ENCODE results near the gene TNFRSF4.

The TNFRSF4 gene

DNA sequence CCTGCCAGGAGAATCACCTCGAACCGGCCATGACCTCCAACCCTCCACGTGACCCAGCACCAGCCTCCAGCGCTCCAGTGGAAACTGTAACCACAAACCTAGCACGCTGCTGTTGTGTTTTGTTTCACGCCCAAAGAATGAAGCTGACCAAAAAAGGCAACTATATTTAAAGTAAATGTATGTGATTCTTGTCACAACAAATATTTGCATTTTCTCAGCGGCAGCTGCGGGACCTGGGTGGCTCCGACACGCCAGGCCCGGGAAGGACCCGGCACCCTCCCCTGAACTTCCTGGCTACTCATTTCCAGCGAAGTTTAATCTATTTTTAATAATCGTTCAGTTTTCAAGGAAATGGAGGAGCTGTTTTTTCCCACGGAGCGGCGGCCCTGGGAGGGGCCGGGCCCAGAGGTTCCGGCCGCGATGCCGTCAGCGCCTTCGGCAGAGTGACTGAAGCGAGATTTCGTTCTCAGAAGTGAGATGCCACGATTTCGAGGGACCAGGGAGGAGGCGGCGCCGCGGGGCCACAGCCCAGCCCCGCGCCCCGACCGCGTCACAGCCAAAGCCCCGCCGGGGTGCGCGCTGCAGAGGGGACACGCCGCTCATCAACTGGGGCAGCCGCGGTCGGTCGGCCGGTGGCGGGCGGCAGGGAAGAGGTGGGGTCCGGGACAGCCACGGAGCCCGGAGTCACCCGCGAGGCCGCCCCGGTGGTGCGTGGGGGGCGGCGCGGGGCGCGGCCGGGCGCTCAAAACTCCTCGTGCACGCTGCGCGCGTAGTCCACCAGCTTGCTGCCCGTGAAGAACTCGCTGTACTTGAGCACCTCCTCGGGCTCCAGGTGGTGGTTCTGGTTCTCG lies 3.0 kb upstream of the TNFRSF4 start:
- no peak for DNase-seq

DNA sequence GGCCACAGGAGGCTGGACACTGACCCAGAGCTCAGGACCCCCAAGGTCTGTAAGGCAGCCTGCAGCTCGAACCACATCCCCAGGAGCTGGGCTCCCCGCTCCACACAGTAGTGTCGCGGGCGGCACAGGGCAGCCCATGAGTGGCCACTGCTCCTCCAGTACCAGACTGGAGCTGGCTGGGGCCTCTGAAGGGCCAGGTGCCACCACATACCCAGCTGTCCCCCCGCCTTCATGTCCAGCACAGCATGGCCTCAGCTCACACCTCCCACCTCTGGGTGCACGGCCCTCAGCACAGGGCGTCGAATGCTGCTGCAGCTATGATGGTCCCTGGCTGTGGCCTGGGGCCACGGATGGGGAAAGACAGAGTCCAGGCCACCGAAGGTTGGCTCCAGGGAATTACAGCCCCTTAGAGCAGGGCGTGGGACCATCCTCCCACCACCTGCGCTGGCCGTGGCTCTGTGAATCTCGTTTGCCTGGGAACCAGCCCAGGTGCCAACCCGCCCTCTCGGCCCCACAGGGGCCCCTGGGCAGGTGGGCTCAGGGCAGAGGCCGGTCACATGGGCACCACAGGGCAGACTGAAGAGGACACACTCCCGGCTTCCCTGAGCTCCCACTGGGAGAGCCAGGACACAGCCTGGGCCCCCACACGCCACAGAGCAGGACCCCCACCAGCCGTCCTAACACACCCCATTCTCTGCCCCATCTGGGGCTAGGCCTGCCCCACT lies 2.1 kb upstream of the TNFRSF4 start:
- no peak for DNase-seq

DNA sequence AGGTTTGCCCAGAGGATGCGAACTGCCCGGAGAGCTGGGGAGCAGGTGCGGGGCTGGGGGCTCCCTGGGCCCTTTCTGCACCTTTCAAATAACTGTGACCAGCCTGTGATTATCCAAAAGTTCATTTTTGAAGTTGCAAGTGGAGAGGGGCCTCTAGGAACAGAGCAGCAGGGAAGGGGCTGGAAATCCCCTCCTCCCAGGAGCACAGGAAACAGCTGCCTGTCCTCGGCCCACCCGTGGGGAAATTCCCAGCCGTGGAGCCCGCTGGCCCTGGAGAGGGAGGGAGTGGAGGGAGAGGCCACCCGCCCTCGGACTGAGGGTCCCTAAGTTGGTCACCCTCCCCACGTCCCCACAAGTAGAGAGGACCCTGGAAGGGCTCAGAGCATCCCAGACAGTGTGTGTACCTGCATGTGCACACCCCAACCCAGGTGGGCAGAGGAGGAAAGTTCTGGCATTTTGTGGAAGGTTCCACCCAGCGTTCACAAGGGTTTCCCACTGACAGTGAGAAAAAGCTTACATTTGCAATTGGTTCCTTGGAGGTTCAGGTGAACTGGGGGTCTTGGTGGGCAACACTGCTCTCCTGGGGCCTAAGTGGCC lies 1.2 kb upstream of the TNFRSF4 start:
- no peak for DNase-seq

DNA sequence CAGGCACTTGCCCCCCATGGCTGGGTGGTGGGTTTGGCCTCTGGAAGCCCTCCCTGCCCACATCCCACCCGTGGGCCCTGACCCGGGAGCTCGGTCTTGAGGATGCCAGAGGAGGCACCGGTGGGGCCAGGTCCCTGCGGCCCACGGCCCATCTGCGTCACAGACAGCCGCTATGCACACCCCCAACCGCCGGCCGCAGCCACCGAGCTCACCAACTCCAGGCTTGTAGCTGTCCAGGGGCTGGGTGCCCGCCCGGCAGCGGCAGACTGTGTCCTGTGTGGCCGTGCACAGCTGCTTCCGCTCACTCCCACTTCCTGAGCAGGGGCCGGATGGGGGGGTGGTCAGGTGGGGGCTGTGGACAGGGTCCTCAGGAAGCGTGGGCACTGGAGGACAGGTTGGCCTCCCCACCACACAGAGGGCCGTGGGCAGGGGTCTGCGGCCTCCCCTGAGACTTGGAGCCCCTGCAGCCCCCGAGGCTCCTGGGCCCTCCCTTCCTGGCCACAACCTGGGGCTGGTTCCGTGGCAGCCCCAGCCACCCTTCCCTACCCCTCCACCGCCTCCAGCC lies 1.1 kb downstream of the TNFRSF4 start:
- DNase-seq = no peak

DNA sequence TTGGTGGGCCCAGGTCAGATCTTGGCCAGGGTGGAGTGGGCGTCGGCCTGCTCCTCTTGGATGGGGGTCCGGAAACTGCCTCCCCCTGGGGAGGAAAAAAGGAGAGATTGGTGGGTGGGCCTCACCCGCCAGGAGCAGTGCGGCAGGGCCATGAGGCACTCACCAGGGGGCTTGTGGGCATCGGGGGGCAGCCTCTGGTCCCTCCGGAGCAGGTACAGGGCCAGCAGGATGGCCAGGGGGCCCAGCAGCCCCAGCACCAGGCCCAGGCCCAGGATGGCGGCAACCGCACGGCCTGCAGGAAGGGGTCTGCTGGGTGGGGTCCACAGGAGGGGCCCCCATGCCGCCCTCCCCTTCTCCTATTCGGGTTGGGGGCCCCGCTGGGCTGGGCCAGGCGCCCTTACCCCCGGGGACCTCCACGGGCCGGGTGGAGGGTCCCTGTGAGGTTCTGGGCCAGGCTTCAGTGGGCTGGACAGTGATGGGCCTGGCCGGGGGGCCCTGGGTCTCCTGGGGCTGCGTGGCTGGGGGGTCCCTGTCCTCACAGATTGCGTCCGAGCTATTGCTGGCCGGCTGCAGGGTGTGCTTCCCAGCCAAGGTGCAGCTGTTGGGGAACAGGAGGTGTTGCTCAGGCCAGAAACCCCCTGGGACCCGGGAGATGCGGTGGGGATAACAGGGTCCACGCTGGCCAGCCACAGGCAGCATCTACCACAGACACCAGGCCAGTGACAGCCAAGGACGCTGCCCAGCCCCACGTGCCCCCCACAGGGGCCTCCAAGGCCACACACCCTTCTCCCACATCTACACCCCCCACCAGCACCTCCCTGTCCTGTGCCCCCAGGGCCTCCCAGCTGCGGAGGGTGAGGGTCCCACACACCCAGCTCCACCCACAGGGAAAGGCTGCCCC lies 2.2 kb downstream of the TNFRSF4 start:
- no peak for DNase-seq

DNA sequence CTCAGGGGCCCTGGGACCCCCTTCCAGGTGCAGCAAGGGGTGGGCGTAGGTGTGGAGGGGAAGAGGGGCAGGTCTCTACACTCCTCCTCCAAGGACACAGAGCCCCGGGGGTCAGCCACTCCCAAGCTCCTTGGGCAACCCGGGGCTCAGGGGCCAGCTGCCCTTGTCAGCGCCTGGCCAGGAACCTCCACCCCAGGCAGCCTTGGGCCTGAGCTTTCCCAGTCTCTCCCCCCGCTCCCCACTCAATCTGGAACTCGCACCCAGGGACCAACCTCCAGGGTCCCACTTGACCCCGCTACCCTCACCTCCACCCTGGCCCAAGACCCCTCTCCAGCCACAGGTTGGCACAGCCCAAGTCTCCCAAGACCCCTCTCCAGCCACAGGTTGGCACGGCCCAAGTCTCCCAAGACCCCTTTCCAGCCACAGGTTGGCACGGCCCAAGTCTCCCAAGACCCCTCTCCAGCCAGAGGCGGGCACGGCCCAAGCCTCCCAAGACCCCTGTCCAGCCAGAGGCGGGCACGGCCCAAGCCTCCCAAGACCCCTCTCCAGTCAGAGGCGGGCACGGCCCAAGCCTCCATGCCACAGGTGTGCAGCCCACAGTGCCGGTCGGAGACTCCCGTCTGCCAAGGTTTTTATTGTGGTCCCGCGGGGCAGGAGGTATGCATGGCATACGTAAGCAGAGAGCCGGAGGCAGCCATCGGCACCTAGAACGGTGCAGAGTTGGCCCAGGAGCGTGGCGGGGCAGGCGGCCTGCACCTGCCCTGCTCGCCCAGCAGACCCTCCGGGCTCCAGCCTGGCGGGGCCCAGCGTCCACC lies 3.0 kb downstream of the TNFRSF4 start:
- DNase-seq = no peak

DNA sequence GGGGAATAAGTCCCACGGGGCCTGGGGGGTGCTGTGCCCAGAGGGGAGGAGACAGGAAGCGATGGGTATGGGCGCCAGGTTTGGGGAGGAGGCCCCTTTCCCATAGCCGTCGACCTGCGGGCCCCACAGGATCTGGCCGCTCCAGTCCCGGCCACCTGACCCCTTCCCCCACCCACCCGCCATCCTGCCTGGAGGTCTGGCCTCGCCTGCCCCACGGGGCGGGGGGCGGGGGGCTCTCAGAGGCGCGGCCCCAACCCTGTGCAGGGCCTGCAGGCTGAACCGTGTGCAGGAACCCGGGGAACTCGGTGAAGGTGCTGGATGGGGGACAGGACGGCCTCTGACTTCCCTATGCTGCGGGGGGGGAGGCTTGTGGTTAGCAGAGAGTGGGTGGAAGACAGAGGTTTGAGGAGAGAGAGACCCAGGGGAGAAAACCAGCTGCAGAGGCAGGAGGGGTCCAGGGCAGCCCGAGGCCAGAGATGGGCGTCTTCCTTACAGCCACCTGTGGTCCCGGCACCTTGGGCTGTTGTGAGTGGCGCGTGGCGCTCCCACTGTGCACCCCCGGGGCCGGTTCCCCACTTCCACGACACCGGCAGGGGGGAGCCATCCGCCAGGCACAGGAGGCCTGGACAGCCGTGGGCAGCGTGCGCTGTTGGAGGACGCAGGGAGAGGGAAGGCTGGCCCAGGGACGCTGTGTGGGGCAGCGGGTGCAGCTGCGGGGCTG lies 5.1 kb downstream of the TNFRSF4 start:
- DNase-seq = no peak

DNA sequence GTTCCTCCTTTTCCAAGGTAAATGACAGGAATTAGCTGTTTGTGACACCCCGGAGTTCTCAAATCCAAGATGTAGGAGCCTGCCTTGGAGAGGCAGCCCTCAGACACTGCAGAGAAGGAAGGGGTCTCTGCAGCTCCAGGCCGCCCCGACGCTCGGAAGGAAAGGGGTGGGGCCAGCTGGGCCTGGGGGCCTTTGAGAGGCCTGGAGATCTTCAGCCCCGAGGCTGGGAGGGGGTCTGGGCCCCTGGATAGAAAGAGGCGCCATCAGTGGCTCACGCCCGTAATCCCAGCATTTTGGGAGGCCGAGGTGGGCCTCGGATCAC lies 6.4 kb downstream of the TNFRSF4 start:
- no peak for DNase-seq

DNA sequence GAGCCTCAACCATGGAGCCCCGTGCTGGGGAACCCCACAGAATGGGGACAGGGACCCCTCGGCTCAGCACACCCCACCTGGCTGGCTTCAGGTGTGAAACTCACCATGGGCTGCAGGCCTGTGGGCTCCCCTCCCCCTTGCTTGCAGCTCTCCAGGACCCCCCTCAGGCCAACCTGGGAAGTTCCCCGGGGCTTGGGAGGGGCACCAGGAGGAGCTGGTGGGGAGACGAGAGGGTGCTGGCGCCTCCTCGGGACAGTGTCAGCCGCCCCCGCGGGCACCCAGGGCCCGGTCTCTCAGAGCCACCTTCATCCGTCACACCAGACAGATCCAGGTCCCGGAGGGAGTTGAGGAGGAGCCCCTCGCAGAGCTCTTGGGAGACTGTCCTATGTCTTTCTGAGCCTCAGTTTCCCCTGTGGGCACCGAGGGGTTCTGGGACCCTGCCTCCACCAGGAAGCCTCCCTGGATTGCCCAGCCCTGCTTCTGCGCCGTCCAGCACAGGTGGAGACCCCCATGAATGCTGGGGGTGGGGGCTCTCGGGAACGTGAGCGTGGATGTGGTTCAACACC lies 6.9 kb downstream of the TNFRSF4 start:
- DNase-seq = no peak

DNA sequence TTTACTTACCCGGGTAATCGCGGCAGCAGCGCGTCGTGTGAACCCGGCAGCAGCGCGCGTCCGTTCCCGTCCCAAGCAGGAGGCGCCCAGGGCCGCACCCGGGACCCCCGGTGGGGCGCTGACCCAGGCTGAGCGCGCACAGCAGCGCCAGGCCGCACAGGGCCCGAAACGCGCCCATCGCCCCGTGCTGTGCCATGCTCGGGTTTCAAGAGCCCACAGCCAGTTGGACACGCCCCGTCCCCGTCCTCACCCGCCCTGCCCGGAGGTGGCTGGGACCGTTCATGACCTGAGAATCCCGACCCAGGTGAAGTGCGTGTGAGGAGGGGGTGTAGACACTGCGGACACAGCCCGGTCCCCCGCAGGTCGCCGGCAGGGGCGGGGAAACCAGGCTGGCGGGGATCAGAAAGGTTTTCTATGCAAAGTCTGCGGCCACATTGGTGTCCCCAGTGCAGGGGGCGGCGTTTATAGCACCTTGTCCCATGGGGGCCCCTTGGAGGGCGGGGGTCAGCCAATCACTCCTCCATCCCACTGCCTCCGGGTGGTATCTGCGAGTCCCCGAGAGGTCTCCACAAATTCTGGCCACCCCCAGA lies 7.5 kb downstream of the TNFRSF4 start, which contains the start of gene TNFRSF18:
Gene TNFRSF18, minus strand, starts transcription at position 217 of the 590 bp plus-strand sequence. Its CDS starts 21 bp downstream, at position 196.
- no peak for DNase-seq

DNA sequence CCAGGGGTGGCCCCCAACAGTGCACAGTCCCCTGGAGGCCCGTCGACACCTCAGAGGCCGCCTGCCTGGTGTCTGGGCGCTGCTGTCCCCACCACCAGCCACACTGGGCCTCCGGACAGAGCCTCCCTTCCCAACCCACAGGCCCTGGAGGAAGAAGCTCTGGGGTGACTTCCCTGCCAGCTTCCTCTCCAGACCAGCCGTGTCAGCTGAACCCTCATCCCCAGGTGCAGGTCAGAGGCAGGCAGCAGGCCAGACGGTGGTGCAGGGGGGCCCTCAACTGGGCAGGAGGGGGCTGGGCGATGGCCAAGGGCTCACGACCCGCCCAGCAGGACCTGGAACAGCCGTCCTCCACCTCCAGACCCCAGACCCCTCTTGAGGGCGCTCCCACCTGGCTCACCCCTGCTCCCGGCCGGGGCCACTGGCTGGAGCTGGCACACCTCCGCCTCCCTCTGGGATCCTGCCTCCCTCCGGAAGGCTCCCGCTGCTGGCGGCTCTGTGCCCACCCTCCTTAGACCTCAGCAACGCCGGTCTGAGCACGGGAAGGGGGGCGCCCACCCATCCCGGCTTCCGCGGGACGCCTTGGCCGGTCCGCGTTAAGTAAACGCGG lies 8.1 kb downstream of the TNFRSF4 start:
- DNase-seq = no peak

DNA sequence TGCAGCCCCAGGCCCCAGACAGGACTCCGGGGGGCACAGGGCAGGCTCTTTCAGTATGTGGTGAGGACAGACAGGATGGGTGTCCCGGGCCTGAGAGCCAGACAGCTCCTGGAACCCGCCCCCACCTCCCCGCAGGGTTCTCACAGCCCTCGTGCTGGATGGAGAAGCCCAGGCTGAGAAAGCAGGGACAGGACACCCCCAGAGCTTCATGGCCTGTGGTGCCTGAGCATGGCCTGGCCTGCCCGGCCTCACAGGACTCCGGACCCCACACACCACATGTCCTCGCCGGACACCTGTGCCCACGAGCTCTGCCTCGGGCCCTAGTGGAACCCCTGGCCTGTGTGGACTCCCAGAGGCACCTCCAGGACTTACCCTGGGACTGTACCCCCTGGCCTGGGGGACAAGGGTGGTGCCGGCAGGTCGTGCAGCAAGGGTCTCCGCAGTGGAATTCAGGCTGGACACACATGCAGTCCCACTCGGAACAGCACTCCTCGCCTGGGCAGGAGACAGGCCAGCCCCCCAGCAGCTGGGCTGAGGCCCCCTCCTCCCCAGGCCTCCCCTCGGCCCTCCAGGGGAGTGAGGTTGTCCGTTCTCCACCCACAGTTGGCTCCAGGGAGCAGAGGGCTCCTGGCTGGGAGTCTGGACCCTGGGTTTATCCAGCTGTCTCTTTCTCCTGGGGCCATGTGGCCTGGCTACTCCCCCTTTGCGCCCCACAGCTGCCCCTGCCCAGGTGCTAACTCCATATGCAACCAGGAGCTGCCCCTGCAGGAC lies 8.8 kb downstream of the TNFRSF4 start:
- DNase-seq = no peak

DNA sequence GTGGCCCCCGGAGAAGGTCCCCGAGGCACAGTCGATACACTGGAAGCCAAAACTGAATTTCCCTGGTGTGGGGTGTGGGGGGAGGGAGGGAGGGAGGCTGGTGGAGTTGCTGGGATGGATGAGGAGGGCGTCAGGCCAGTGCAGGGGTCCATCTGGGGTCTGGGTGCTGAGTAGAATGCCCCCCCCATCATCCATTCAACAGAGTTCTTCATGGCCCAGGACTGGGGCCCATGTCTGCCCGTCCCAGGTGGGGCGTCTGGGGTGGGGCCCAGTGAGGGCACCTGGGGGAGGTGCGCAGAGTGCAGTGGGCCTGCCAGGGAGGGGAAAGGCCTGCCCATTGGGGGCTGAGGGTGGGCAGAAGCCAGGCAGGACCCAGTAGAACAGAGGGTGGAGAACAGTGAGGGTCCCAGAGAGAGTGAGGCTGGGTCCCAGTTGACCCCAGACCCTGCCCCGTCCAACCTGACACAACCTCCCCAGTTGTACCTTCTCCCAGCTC lies 9.5 kb downstream of the TNFRSF4 start:
- no peak for DNase-seq

DNA sequence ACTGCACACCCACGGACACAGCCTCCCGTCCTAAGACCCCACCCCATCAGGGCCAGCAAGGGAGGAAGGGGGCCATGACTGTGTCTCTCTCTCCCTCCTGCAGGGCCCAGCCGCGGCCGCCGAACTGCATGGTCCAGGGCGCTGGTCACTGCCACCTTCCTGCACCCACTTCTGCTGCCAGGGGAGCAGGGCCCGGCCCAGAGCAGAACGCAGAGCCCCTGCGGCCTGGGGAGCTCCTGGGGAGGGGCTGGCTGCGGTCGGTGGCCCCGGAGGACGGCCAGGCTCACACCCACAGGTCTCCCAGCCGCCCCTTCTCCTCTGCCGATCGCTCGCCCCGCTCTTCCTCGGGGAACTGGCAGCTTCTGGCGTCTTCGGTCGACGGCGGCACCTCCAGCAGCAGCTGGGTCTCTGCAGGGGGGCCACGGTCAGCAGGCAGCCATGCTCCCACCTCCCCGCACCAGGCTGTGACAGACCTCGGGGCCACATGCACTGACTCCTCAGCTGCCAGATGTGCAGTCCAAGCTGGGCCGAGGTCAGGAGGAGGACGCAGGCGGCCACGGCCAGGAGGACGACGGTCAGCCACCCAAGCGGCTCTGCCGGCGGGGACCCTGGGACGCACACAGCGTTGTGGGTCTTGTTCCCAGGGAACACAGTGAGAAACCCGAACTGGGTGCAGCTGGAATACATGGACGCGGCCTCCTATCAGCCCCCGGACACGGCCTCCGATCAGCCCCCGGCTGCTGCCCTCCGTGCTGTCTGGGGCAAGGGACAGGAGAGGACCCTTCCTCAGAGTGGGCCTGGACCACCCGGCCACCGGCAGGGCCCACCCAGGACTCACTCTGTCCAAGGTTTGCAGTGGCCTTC lies 10.2 kb downstream of the TNFRSF4 start:
- DNase-seq = no peak

DNA sequence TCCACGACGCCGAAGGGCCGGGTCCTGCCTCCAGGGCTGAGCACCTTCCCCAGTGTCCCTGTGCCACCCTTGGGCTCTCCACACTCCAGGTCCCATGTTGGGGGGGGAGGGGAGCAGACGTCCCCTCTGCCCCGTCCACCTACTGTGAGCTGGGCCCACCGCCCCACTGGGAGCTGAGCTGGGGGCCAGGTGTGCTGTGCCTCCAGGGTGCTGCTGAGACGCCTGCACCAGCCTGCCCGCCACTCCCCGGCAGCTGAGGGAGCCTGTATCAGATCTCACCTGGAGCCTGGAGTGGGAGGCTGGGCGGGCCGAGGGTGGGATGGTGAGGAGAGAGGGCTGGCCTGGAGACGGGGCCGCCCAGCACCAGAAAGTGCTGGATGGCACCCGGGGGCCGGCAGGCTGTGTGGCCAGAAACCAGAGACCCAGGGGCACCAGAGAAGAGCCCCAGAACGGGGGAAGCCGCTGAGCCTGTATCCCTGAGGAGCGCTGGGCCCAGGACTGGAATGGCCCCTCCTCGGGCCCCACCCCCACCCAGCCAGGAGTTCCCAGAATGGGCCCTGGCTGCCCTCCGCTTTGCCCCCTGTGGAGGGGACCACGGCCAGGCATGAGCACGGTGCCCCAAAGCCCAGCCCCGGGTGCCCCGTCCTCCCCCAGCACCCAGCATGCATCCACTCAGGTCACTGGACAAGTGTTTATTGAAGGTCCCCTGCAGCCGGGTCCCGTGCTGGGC lies 11.0 kb downstream of the TNFRSF4 start:
- DNase-seq = no peak

DNA sequence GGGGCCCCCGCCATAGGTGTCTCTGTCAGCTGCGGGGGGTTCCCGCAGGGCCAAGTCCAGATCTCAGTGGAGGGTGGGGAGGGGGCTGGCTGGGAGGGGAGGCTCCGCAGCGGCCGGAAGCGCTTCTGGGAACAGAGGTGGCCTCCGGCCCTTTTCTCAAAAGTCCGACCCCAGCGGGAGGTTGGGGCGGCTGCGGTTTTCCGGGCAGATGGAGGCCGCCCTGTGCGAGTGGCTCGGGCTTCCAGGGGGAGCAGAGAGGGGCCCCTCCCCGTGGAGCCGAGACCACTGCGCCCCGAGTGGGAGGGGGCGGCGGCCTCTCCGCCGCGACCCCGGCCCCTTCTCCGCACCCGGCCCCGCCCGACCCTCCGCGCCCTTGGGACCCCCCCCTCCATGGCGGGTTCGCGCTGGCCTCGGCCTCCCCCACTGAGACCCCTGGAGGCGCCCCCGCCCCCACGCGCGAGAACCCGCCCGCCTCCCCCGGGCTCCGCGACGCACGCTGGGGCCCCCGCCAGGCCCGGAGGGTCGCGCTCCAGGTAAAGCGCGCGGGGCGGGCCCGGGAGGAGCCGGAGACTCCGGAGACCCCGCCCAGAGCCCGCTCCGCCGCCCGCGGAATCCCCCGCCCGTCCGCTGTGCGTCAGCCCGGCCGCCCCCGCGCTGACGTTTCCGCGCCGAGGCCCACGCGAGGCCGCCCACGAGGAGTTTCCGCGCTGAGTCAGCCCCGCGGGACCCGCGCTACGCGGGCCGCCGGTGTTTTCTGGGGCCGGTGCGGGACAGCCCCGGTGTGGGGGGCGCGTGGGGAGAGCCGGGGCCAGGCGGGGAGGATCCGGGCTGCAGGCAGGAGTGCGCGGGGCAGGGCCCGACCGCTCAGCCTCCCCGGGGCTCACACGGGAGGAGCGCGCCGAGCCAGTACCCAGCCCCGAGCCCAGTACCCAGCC lies 12.8 kb downstream of the TNFRSF4 start:
- no peak for DNase-seq

All from NCI-H2081 treated with DMSO at 0.1 percent for 48 hours (cell line).